ENCODE measurements around the gene CTDSPL. TPM values are rescaled to one million over a fixed set of nuclear protein-coding genes. Genes with fewer than 3 reads are reported as not detected.

Gene CTDSPL
- total and polyA plus RNA-seq, 7 experiments from 2014 or later = 0.15 to 5.6 (median 1.7) TPM

DNA sequence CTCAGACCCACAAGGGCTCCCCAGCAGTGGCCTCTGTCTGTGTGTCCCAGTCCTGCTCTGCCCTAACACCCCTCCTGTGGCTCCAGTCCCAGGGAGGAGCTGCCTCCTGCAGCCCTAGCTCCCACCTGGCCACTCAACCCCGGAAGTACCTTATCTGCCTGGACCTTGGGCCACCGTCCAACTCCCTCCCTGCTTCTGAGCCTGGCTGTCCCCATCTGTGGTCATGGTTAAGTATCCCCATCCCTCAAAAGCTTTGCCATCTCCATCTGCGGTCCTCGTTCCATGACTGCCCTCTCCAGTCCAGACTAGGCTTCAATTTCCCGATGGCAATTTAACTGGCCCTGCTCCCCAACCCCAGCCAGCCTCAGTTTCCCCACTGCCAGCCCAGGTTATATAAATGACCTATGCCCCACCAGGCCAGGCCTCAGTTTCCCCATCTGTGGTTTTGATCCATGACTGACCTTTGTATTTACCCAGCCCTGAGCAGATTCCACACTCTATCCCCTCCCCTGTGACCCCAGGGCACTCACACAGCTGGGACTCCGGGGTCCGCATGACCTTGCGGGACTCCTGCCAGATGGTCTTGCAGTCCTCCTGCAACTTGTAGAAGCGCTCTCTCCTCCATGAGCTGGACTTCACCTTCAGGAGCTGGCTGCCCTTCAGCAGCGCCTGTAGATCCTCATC is 158.1 kb downstream of the CTDSPL start:
- H3K27ac ChIP-seq (ENCODE audit: low read depth, low read length) = no peak overlapping the region
- H3K27me3 Mint-ChIP-seq = no peaks in the 10 kb centered on the region
- intact Hi-C loops (cut with micrococcal nuclease) = no loop called here
- peaks cover 0 to 9% (median 0%) of the 10 kb centered on the region in 3 experiments for H3K9me3 ChIP-seq (ENCODE audit: control insufficient read depth in 2 of 3, low read length in 3 of 3)
- no peak overlapping the region for H3K4me3 ChIP-seq (ENCODE audit: low read length)
- H3K4me1 Mint-ChIP-seq = peaks cover 14 to 30% (median 18%) of the 10 kb centered on the region in 7 donors
- H3K4me3 Mint-ChIP-seq = no peak overlapping the region
- peaks cover 24 to 50% (median 34%) of the 10 kb centered on the region in 5 donors for H3K36me3 Mint-ChIP-seq
- H3K36me3 ChIP-seq (ENCODE audit: control insufficient read depth in 2 of 3, insufficient read depth in 3 of 3, low read length in 3 of 3) = peaks cover 3 to 57% (median 13%) of the 10 kb centered on the region in 3 experiments
- no peak for DNase-seq
- peaks cover 0 to 5% (median 0%) of the 10 kb centered on the region in 11 donors for H3K9me3 Mint-ChIP-seq
- POLR2A ChIA-PET = no interaction called here
- ATAC-seq = no peak
- H3K27ac Mint-ChIP-seq = peak overlapping the region in 4 of 9 donors; percentile 14 to 67 (median 42)
- H3K4me1 ChIP-seq (ENCODE audit: control insufficient read depth in 2 of 2, insufficient read depth in 2 of 2, low read length in 2 of 2) = peaks cover 9 to 11% of the 10 kb centered on the region in 2 donors
- H3K27me3 ChIP-seq (ENCODE audit: control insufficient read depth in 2 of 2, insufficient read depth in 2 of 2, low read length in 2 of 2) = no peaks in the 10 kb centered on the region
- CTCF ChIA-PET = interaction anchor here (0.9 kb wide), 1 partner anchor 17 kb away, joined by 3 read pairs; no protein-coding TSS in a partner anchor

DNA sequence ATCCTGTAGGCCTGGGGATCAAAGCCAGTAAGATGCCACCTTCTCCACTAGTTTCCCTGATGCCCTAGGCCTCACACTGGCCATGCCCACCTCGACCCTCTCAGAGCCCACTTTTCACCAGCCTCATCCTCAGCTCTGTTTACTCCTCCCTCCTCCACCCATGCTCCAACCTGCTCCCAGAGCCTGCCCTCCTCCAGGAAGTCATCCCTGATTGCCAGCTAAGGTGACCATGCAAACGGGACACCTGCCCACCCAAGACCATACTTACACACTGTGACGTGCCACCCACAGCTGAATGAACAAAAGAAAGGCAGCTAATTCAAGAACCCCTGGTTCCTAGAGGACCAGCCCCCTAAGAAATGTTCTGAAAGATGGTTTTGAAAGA is 158.7 kb downstream of the CTDSPL start:
- intact Hi-C loops (cut with micrococcal nuclease) = no loop called here
- no peak overlapping the region for H3K27ac ChIP-seq (ENCODE audit: low read depth, low read length)
- CTCF ChIA-PET = interaction anchor here (0.8 to 0.9 kb wide), 2 partner anchors 10 to 17 kb away, joined by 3 read pairs; no protein-coding TSS in a partner anchor
- no peaks in the 10 kb centered on the region for H3K27me3 Mint-ChIP-seq
- H3K27ac Mint-ChIP-seq = peak overlapping the region in 6 of 9 donors; percentile 2 to 77 (median 38)
- H3K4me1 ChIP-seq (ENCODE audit: control insufficient read depth in 2 of 2, insufficient read depth in 2 of 2, low read length in 2 of 2) = peaks cover 11 to 13% of the 10 kb centered on the region in 2 donors
- H3K9me3 ChIP-seq (ENCODE audit: control insufficient read depth in 2 of 3, low read length in 3 of 3) = peaks cover 0 to 9% (median 0%) of the 10 kb centered on the region in 3 experiments
- POLR2A ChIA-PET = no interaction called here
- DNase-seq (no peak), ATAC-seq (no peak)
- no peak overlapping the region for H3K4me3 Mint-ChIP-seq
- no peaks in the 10 kb centered on the region for H3K27me3 ChIP-seq (ENCODE audit: control insufficient read depth in 2 of 2, insufficient read depth in 2 of 2, low read length in 2 of 2)
- H3K9me3 Mint-ChIP-seq = peaks cover 0 to 5% (median 0%) of the 10 kb centered on the region in 11 donors
- peaks cover 14 to 35% (median 23%) of the 10 kb centered on the region in 7 donors for H3K4me1 Mint-ChIP-seq
- peaks cover 0 to 52% (median 10%) of the 10 kb centered on the region in 3 experiments for H3K36me3 ChIP-seq (ENCODE audit: control insufficient read depth in 2 of 3, insufficient read depth in 3 of 3, low read length in 3 of 3)
- no peak overlapping the region for H3K4me3 ChIP-seq (ENCODE audit: low read length)
- peaks cover 19 to 45% (median 28%) of the 10 kb centered on the region in 5 donors for H3K36me3 Mint-ChIP-seq

DNA sequence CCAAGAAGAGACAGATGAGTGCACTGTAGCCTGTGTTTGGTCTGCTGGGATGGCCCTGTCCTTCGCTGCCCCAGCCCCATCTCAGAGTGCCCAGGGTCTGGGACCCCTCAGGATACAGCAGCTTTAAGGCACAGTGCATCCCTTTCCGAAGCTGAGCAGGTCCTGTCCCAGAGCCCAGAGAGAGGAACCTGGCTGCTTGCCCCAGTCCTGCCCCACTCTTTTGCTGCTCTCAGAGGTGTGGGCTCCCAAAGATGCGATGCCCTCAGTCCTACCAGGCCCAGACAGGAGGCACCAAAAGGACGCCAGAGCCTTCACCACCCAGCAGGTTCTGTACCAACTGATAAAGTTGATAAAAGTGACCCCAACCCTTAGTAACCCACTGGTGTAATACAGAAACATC is 159.5 kb downstream of the CTDSPL start:
- Histone ChIP-seq H3K27me3 (ENCODE audit: control insufficient read depth in 2 of 2, insufficient read depth in 2 of 2, low read length in 2 of 2) (no peaks in the 10 kb centered on the region), H3K36me3 (ENCODE audit: control insufficient read depth in 2 of 3, insufficient read depth in 3 of 3, low read length in 3 of 3) (peaks cover 0 to 44% (median 8%) of the 10 kb centered on the region in 3 experiments), H3K9me3 (ENCODE audit: control insufficient read depth in 2 of 3, low read length in 3 of 3) (peaks cover 0 to 5% (median 0%) of the 10 kb centered on the region in 3 experiments), H3K27ac (ENCODE audit: low read depth, low read length) (no peak overlapping the region), H3K4me1 (ENCODE audit: control insufficient read depth in 2 of 2, insufficient read depth in 2 of 2, low read length in 2 of 2) (peaks cover 17 to 21% of the 10 kb centered on the region in 2 donors), H3K4me3 (ENCODE audit: low read length) (no peak overlapping the region)
- Mint-ChIP-seq H3K36me3 (peaks cover 11 to 36% (median 21%) of the 10 kb centered on the region in 5 donors), H3K4me3 (peak overlapping the region in 1 of 10 donors; percentile 25), H3K9me3 (peaks cover 0 to 5% (median 0%) of the 10 kb centered on the region in 11 donors), H3K27me3 (no peaks in the 10 kb centered on the region), H3K27ac (peak overlapping the region in 8 of 9 donors; percentile 81 to 96 (median 86)), H3K4me1 (peaks cover 20 to 42% (median 30%) of the 10 kb centered on the region in 7 donors)
- DNase-seq = no peak
- no peak for ATAC-seq
- POLR2A ChIA-PET = interaction anchor here (1.5 kb wide), 1 partner anchor 12 kb away, joined by 6 read pairs; no protein-coding TSS in a partner anchor
- CTCF ChIA-PET = interaction anchor here (0.8 to 1.0 kb wide), 2 partner anchors 11 to 19 kb away, joined by 3 to 4 read pairs; no protein-coding TSS in a partner anchor
- intact Hi-C loops (cut with micrococcal nuclease) = no loop called here

DNA sequence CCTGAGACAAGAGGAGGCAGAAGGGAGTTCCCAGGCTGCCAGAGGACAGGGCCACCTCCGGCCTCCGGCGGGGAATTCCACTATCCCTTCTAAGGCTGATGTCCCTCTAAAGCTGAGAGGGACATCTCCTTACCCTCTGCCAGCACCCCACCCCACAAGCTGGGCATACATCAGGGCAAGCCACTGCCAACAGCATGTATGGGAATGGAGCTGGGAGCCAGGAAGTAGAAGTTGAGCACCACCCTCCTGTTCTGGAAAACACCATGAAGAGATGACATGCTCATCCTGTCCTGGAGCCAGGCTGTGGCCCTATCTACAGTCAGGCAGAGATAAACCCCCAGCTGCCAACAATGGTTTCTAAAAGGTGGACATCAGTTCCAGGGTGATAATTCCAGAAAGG is 160.6 kb downstream of the CTDSPL start:
- H3K27me3 ChIP-seq (ENCODE audit: control insufficient read depth in 2 of 2, insufficient read depth in 2 of 2, low read length in 2 of 2) = no peaks in the 10 kb centered on the region
- peaks cover 17 to 22% of the 10 kb centered on the region in 2 donors for H3K4me1 ChIP-seq (ENCODE audit: control insufficient read depth in 2 of 2, insufficient read depth in 2 of 2, low read length in 2 of 2)
- H3K36me3 ChIP-seq (ENCODE audit: control insufficient read depth in 2 of 3, insufficient read depth in 3 of 3, low read length in 3 of 3) = peaks cover 0 to 33% (median 3%) of the 10 kb centered on the region in 3 experiments
- peak overlapping the region; percentile 85 for H3K27ac ChIP-seq (ENCODE audit: low read depth, low read length)
- peaks cover 3 to 27% (median 12%) of the 10 kb centered on the region in 5 donors for H3K36me3 Mint-ChIP-seq
- ATAC-seq (no peak), DNase-seq (no peak)
- H3K4me3 Mint-ChIP-seq = peak overlapping the region in 3 of 10 donors; percentile 15 to 45 (median 19)
- no peaks in the 10 kb centered on the region for H3K9me3 ChIP-seq (ENCODE audit: control insufficient read depth in 2 of 3, low read length in 3 of 3)
- intact Hi-C loops (cut with micrococcal nuclease) = no loop called here
- peaks cover 0 to 5% (median 0%) of the 10 kb centered on the region in 5 donors for H3K27me3 Mint-ChIP-seq
- ChIA-PET CTCF (interaction anchor here (1.0 to 1.7 kb wide), 2 partner anchors 18 to 21 kb away, joined by 4 to 11 read pairs; no protein-coding TSS in a partner anchor), POLR2A (interaction anchor here (1.5 to 1.6 kb wide), 2 partner anchors 13 to 115 kb away, joined by 4 to 6 read pairs; no protein-coding TSS in a partner anchor)
- peaks cover 20 to 42% (median 30%) of the 10 kb centered on the region in 7 donors for H3K4me1 Mint-ChIP-seq
- H3K4me3 ChIP-seq (ENCODE audit: low read length) = no peak overlapping the region
- H3K27ac Mint-ChIP-seq = peak overlapping the region in 8 of 9 donors; percentile 81 to 96 (median 86)
- H3K9me3 Mint-ChIP-seq = peaks cover 0 to 2% (median 0%) of the 10 kb centered on the region in 11 donors

DNA sequence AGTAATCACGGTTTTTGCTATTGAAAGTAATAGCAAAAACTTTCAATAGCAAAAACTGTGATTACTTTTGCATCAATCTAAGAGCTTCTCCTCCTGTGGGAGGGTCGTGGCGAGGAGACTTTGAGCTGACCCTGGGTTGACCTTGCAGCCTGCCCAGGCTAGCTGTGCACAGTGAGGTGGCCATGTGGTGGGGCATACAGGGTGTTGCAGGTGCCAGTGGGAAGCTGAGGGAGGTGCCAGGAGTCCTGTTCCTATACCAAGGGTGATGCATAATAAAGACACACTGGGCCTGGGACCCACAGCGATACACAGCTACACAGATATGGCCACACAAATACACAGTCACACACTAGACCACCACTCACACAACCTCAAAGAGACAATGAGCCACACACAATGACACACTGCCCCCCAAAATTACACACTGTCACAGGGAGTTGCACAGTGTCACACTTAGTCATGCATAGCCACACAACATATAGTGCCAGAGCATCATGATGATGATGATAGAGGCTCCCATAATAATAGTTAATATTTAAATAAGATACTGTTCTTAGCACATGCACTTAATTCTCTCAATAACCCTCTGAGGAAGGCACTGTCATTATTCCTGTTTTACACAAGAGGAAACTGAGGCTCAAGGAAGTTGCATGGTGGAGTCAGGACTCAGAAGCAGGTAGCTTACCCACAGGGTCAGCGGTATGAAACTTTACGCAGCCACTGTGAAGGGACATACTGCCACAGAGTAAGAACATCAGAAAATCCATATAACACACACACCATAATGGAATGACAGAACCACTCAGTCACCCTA is 161.4 kb downstream of the CTDSPL start:
- H3K4me3 Mint-ChIP-seq = peak overlapping the region; percentile 78 to 98 (median 88)
- peaks cover 0 to 20% (median 4%) of the 10 kb centered on the region in 5 donors for H3K36me3 Mint-ChIP-seq
- ChIA-PET CTCF (interaction anchor here (1.7 kb wide), 1 partner anchor 19 kb away, joined by 11 read pairs; no protein-coding TSS in a partner anchor), POLR2A (interaction anchor here (1.3 to 1.6 kb wide), 3 partner anchors 10 to 115 kb away, joined by 3 to 6 read pairs (median 4); no protein-coding TSS in a partner anchor)
- Histone ChIP-seq H3K27ac (ENCODE audit: low read depth, low read length) (peak overlapping the region; percentile 85), H3K4me3 (ENCODE audit: low read length) (peak overlapping the region; percentile 98), H3K27me3 (ENCODE audit: control insufficient read depth in 2 of 2, insufficient read depth in 2 of 2, low read length in 2 of 2) (no peaks in the 10 kb centered on the region), H3K9me3 (ENCODE audit: control insufficient read depth in 2 of 3, low read length in 3 of 3) (no peaks in the 10 kb centered on the region), H3K36me3 (ENCODE audit: control insufficient read depth in 2 of 3, insufficient read depth in 3 of 3, low read length in 3 of 3) (peaks cover 0 to 25% (median 3%) of the 10 kb centered on the region in 3 experiments), H3K4me1 (ENCODE audit: control insufficient read depth in 2 of 2, insufficient read depth in 2 of 2, low read length in 2 of 2) (peaks cover 17 to 22% of the 10 kb centered on the region in 2 donors)
- H3K9me3 Mint-ChIP-seq = peaks cover 0 to 2% (median 0%) of the 10 kb centered on the region in 11 donors
- ATAC-seq (no peak), DNase-seq (no peak)
- peaks cover 0 to 13% (median 0%) of the 10 kb centered on the region in 5 donors for H3K27me3 Mint-ChIP-seq
- intact Hi-C loops (cut with micrococcal nuclease) = no loop called here
- H3K4me1 Mint-ChIP-seq = peaks cover 20 to 42% (median 32%) of the 10 kb centered on the region in 7 donors
- H3K27ac Mint-ChIP-seq = peak overlapping the region; percentile 81 to 99 (median 90)

DNA sequence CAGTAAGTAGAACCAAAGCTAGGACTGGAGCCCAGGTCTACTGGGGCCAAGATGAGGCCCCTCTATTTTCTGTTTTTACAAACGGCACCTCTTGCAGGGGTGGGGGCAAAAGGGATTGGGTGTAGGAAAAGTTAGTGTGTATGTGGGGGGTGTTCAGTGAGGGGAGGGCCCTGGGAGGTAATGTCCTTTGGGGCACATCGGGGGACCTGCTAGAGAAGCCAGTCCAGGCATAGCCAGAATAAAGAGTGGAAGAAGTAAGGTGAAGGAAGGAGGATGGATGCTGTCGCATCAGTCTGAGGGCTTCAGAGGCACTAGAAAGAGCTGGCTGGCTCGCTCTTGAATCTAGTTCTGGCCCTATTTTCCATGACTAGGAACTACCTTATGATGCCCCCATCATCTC is 165.2 kb downstream of the CTDSPL start:
- Histone ChIP-seq H3K4me1 (ENCODE audit: control insufficient read depth in 2 of 2, insufficient read depth in 2 of 2, low read length in 2 of 2) (peaks cover 34 to 37% of the 10 kb centered on the region in 2 donors), H3K36me3 (ENCODE audit: control insufficient read depth in 2 of 3, insufficient read depth in 3 of 3, low read length in 3 of 3) (no peaks in the 10 kb centered on the region), H3K4me3 (ENCODE audit: low read length) (no peak overlapping the region), H3K27ac (ENCODE audit: low read depth, low read length) (no peak overlapping the region), H3K9me3 (ENCODE audit: control insufficient read depth in 2 of 3, low read length in 3 of 3) (no peaks in the 10 kb centered on the region), H3K27me3 (ENCODE audit: control insufficient read depth in 2 of 2, insufficient read depth in 2 of 2, low read length in 2 of 2) (peaks cover 0 to 3% of the 10 kb centered on the region in 2 donors)
- ATAC-seq (no peak), DNase-seq (no peak)
- H3K36me3 Mint-ChIP-seq = peaks cover 0 to 3% (median 0%) of the 10 kb centered on the region in 5 donors
- H3K9me3 Mint-ChIP-seq = no peaks in the 10 kb centered on the region
- CTCF ChIA-PET = no interaction called here
- peaks cover 0 to 37% (median 10%) of the 10 kb centered on the region in 5 donors for H3K27me3 Mint-ChIP-seq
- H3K4me1 Mint-ChIP-seq = peaks cover 26 to 51% (median 43%) of the 10 kb centered on the region in 7 donors
- peak overlapping the region in 3 of 9 donors; percentile 39 to 59 (median 52) for H3K27ac Mint-ChIP-seq
- POLR2A ChIA-PET = interaction anchor here (1.8 kb wide), 1 partner anchor 110 kb away, joined by 4 read pairs; the partner anchor contains the start of gene ACAA1
- intact Hi-C loops (cut with micrococcal nuclease) = no loop called here
- peak overlapping the region in 1 of 10 donors; percentile 44 for H3K4me3 Mint-ChIP-seq
